ENCODE data around the gene DST.

DST gene

DNA sequence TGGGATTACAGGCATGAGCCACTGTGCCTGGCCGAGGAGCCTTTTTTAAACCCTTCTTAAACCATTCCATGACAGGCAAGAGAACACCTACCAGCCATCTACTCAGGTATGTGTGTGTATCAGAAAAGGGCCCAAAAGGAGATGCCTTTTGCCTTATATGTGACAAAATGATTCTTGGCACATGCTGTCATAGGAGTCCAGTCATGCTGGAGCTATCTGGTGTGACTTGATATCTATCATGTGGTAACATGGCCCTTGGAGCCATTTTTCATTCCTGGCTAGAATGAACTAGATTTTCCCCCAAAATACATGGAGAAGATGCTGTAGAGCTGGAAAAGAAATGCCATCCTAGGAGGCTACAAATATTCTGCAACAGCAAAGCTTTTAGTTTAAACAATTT is 129.1 kb downstream of the DST start:
- peaks cover 20% of the 10 kb centered on the region for H3K36me3 ChIP-seq (ENCODE audit: insufficient read depth, insufficient read length, low read length)
- H3K4me3 ChIP-seq (ENCODE audit: insufficient read length, low read depth): no peak overlapping the region
- no peaks in the 10 kb centered on the region for H3K4me1 ChIP-seq (ENCODE audit: insufficient read depth, insufficient read length)
- H3K9me3 ChIP-seq (ENCODE audit: insufficient read depth, low read length): no peaks in the 10 kb centered on the region
- H3K27me3 ChIP-seq (ENCODE audit: insufficient read depth, insufficient read length): no peaks in the 10 kb centered on the region
- TF ChIP-seq ZNF274 (IDR thresholded peaks at IDR 0.05; ENCODE audit: low read depth, low read length): no peak
- no peak for TF ChIP-seq SUZ12 (IDR thresholded peaks at IDR 0.05; ENCODE audit: extremely low read depth, insufficient read depth, insufficient read length)
- TF ChIP-seq YY1 (IDR thresholded peaks at IDR 0.05; ENCODE audit: insufficient read depth, insufficient read length): no peak
- DNase-seq (ENCODE audit: low read depth, low spot score): no peak
- no peak overlapping the region for H3K9ac ChIP-seq (ENCODE audit: insufficient read length, low read depth)

DNA sequence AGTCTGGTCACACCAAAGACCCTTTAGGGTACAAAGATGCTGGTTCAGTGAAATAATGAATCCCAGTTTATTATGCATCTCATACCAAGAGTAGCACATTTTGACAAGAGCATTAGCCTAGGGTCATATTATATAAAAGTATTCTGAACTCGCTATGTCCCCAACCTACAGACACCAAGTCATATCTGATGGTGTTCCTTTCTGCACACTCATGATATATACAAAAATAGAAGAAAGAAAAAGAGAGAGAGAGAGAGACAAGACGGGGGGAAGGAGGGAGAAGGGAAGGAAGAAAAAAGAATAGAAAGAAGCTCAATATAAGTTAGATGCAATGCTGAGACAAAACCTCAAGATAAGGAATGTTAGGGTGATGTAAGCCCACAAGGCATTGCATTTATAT is 131.1 kb downstream of the DST start:
- H3K4me3 ChIP-seq (ENCODE audit: insufficient read length, low read depth): no peak overlapping the region
- no peak overlapping the region for H3K9ac ChIP-seq (ENCODE audit: insufficient read length, low read depth)
- no peaks in the 10 kb centered on the region for H3K27me3 ChIP-seq (ENCODE audit: insufficient read depth, insufficient read length)
- no peaks in the 10 kb centered on the region for H3K9me3 ChIP-seq (ENCODE audit: insufficient read depth, low read length)
- peaks cover 25% of the 10 kb centered on the region for H3K36me3 ChIP-seq (ENCODE audit: insufficient read depth, insufficient read length, low read length)
- no peaks in the 10 kb centered on the region for H3K4me1 ChIP-seq (ENCODE audit: insufficient read depth, insufficient read length)
- no peak for TF ChIP-seq YY1 (IDR thresholded peaks at IDR 0.05; ENCODE audit: insufficient read depth, insufficient read length)
- TF ChIP-seq ZNF274 (IDR thresholded peaks at IDR 0.05; ENCODE audit: low read depth, low read length): no peak
- TF ChIP-seq SUZ12 (IDR thresholded peaks at IDR 0.05; ENCODE audit: extremely low read depth, insufficient read depth, insufficient read length): no peak
- no peak for DNase-seq (ENCODE audit: low read depth, low spot score)

DNA sequence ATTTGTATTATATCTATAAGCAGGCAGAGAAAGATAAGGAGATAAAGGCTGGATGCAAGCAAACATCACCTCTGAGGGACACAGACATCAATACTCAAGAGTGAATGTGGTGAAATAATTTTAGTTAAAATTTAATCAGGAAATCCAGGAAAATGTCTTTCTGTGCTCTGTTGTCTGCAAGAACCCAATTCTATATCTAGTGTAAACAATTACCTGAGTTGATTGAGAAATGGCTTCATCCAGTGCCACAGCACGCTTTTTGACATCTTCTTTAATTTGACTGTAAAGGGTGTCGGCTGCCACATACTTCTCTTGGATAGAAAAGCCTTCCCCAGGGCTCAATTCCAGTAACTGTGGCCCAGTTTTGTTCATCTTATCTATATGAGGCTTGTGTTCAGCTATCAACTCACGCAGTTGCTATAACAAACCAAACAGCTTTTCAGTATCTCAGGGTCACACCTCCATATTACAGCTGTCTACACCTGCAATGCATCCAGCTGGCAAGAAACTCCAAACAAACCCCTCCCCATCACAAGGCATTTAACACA is 131.6 kb downstream of the DST start:
- DNase-seq (ENCODE audit: low read depth, low spot score): no peak

DNA sequence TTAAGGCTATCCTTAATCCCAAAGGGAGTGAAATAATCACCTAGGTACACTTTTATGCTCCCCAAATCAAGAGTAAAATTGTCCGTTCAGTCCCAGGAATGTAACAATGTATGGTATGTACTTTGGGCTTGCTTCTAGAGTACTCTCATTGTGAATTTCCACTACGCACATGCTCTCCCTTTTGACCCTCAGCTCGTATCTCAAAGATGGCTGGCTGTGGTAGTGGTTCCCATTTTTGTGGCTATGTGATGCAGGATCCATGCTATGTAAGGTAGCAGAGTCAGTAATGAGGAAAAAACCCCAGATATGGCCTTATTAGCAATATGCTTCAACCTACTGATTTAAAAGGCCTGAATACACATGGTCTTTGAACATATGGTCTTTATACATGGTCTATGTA is 133.7 kb downstream of the DST start:
- DNase-seq (ENCODE audit: low read depth, low spot score): no peak
- no peaks in the 10 kb centered on the region for H3K9me3 ChIP-seq (ENCODE audit: insufficient read depth, low read length)
- no peak overlapping the region for H3K4me3 ChIP-seq (ENCODE audit: insufficient read length, low read depth)
- H3K4me1 ChIP-seq (ENCODE audit: insufficient read depth, insufficient read length): no peaks in the 10 kb centered on the region
- TF ChIP-seq YY1 (IDR thresholded peaks at IDR 0.05; ENCODE audit: insufficient read depth, insufficient read length): no peak
- TF ChIP-seq SUZ12 (IDR thresholded peaks at IDR 0.05; ENCODE audit: extremely low read depth, insufficient read depth, insufficient read length): no peak
- TF ChIP-seq ZNF274 (IDR thresholded peaks at IDR 0.05; ENCODE audit: low read depth, low read length): no peak
- peaks cover 32% of the 10 kb centered on the region for H3K36me3 ChIP-seq (ENCODE audit: insufficient read depth, insufficient read length, low read length)
- H3K9ac ChIP-seq (ENCODE audit: insufficient read length, low read depth): no peak overlapping the region
- H3K27me3 ChIP-seq (ENCODE audit: insufficient read depth, insufficient read length): no peaks in the 10 kb centered on the region

More for the DNA sequence above, 131.6 kb downstream of the DST start:
- Histone ChIP-seq H3K9ac (ENCODE audit: insufficient read length, low read depth) (no peak overlapping the region), H3K9me3 (ENCODE audit: insufficient read depth, low read length) (no peaks in the 10 kb centered on the region), H3K36me3 (ENCODE audit: insufficient read depth, insufficient read length, low read length) (peaks cover 31% of the 10 kb centered on the region), H3K27me3 (ENCODE audit: insufficient read depth, insufficient read length) (no peaks in the 10 kb centered on the region), H3K4me1 (ENCODE audit: insufficient read depth, insufficient read length) (no peaks in the 10 kb centered on the region), H3K4me3 (ENCODE audit: insufficient read length, low read depth) (no peak overlapping the region)
- TF ChIP-seq ZNF274 (IDR thresholded peaks at IDR 0.05; ENCODE audit: low read depth, low read length) (no peak), YY1 (IDR thresholded peaks at IDR 0.05; ENCODE audit: insufficient read depth, insufficient read length) (no peak), SUZ12 (IDR thresholded peaks at IDR 0.05; ENCODE audit: extremely low read depth, insufficient read depth, insufficient read length) (no peak)

DNA sequence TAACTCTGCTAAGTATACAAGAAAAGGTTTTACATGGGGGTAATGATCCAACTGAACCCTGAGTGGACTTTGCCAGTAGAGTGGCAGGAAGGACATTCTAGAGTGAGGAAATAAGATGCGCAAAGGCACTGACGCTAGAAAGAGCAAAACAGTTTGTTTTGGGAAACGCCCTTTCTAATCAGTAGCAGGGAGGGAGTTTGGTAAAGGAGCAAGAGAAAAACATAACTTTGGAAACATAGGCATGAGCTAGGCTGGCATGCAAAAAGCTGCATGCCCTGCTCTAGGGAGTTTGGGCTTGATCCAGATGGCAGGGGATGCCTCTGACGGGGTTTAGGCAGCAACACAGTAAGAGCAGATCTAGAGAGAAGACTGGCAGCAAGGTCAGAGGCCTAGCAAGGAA is 135.2 kb downstream of the DST start:
- DNase-seq (ENCODE audit: low read depth, low spot score): no peak
- no peak for TF ChIP-seq ZNF274 (IDR thresholded peaks at IDR 0.05; ENCODE audit: low read depth, low read length)
- TF ChIP-seq YY1 (IDR thresholded peaks at IDR 0.05; ENCODE audit: insufficient read depth, insufficient read length): no peak
- no peak for TF ChIP-seq SUZ12 (IDR thresholded peaks at IDR 0.05; ENCODE audit: extremely low read depth, insufficient read depth, insufficient read length)
- Histone ChIP-seq H3K4me3 (ENCODE audit: insufficient read length, low read depth) (no peak overlapping the region), H3K27me3 (ENCODE audit: insufficient read depth, insufficient read length) (no peaks in the 10 kb centered on the region), H3K9ac (ENCODE audit: insufficient read length, low read depth) (no peak overlapping the region), H3K36me3 (ENCODE audit: insufficient read depth, insufficient read length, low read length) (peaks cover 39% of the 10 kb centered on the region), H3K4me1 (ENCODE audit: insufficient read depth, insufficient read length) (no peaks in the 10 kb centered on the region), H3K9me3 (ENCODE audit: insufficient read depth, low read length) (no peaks in the 10 kb centered on the region)

DNA sequence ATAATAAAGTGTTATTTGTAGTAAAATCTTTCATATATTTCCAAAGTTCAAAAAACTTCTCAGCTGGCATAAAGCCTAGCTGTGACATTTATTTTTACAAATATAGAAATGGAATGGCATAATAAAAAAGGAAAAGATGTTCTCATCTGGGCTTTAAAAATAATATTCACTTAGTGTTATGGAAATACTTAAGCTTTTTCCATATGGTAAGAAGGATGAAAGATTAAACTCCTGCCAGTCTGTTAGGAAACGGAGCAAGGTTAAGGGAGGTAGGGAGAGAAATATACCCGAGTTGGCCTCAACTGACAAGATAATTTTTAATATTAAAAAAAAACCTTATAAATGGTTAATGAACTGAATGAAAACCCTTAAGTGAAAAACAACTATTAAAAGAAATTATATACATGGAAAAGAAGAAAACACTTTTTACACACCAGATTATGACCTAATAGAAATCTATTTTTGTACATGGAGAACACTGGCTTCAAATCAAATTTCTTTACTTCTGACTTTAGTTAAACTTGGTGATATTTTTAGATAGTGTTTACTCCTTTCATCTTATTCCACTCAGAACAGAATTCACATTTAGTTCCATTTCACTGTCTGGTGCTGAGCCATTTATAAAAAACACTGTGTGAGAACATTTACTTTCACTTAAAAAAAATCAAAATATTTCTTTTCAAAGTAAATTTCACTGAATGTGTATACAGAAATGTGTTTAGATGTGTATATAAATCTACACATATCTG is 137.0 kb downstream of the DST start:
- H3K36me3 ChIP-seq (ENCODE audit: insufficient read depth, insufficient read length, low read length): peaks cover 44% of the 10 kb centered on the region

DNA sequence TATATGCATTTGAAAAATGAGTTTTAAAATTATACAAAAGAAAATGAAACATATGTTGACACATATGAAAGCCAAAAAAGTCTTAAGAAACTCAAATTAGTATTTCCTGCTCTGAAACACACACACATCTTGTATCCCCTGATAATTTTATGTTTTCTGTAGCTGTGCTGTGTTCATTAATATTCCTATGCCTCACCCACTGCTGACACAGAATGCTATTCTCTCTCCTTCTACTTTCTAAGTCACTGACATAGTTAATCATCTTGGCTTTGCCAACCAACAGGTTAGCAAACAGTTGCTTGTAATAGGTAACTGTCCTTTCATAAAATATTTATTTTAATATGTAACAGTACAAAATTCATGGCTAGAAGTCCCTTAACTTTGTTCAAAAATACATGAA is 140.7 kb downstream of the DST start:
- TF ChIP-seq YY1 (IDR thresholded peaks at IDR 0.05; ENCODE audit: insufficient read depth, insufficient read length) (no peak), SUZ12 (IDR thresholded peaks at IDR 0.05; ENCODE audit: extremely low read depth, insufficient read depth, insufficient read length) (no peak), ZNF274 (IDR thresholded peaks at IDR 0.05; ENCODE audit: low read depth, low read length) (no peak)
- H3K27me3 ChIP-seq (ENCODE audit: insufficient read depth, insufficient read length): no peaks in the 10 kb centered on the region
- H3K36me3 ChIP-seq (ENCODE audit: insufficient read depth, insufficient read length, low read length): peaks cover 36% of the 10 kb centered on the region
- no peak overlapping the region for H3K4me3 ChIP-seq (ENCODE audit: insufficient read length, low read depth)
- H3K9me3 ChIP-seq (ENCODE audit: insufficient read depth, low read length): no peaks in the 10 kb centered on the region
- no peaks in the 10 kb centered on the region for H3K4me1 ChIP-seq (ENCODE audit: insufficient read depth, insufficient read length)
- no peak for DNase-seq (ENCODE audit: low read depth, low spot score)
- no peak overlapping the region for H3K9ac ChIP-seq (ENCODE audit: insufficient read length, low read depth)

More for the DNA sequence above, 137.0 kb downstream of the DST start:
- Histone ChIP-seq H3K4me1 (ENCODE audit: insufficient read depth, insufficient read length) (no peaks in the 10 kb centered on the region), H3K4me3 (ENCODE audit: insufficient read length, low read depth) (no peak overlapping the region), H3K9me3 (ENCODE audit: insufficient read depth, low read length) (no peaks in the 10 kb centered on the region), H3K9ac (ENCODE audit: insufficient read length, low read depth) (no peak overlapping the region), H3K27me3 (ENCODE audit: insufficient read depth, insufficient read length) (no peaks in the 10 kb centered on the region)
- TF ChIP-seq YY1 (IDR thresholded peaks at IDR 0.05; ENCODE audit: insufficient read depth, insufficient read length): no peak
- no peak for TF ChIP-seq ZNF274 (IDR thresholded peaks at IDR 0.05; ENCODE audit: low read depth, low read length)
- TF ChIP-seq SUZ12 (IDR thresholded peaks at IDR 0.05; ENCODE audit: extremely low read depth, insufficient read depth, insufficient read length): no peak
- no peak for DNase-seq (ENCODE audit: low read depth, low spot score)

All from NT2/D1 (cell line).